Amniotic stem cell (primary cell): ENCODE measurements around the gene ZFTA.
"Not testable (repeated sequence)": the region's sequence is repeated elsewhere in the genome, so short reads cannot be mapped to it uniquely, and the experiment has no call there.

Experiments used
- DNase-seq: peaks from one replicate; lab custom pipeline; 2025; lab: John Stamatoyannopoulos, UW

ZFTA gene

DNA sequence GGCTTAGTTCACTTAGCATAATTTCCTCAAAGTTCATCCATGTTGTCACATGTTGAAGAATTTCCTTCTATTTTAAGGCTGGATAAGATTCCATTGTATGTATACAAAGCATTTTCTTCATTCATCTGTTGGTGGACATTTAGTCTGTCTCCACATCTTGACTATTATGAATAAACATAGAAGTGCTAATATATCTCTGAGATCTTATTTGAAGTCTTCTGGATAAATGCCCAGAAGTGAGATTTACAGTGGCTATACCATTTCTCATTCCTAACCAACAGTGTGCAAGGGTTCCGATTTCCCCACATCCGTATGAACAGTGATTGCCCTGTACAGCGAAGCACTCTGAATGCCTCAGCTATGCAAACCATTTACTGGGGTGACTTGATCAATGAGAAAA lies 6.6 kb upstream of the ZFTA start:
- DNase-seq: no peak

GRCh38 chr11:63771741-63772318 lies 3.3 kb upstream of the ZFTA start:
- DNase-seq: not testable (repeated sequence)

GRCh38 chr11:63770763-63771162 lies 2.2 kb upstream of the ZFTA start:
- no peak for DNase-seq

GRCh38 chr11:63769714-63770455 lies 1.3 kb upstream of the ZFTA start:
- DNase-seq: no peak

DNA sequence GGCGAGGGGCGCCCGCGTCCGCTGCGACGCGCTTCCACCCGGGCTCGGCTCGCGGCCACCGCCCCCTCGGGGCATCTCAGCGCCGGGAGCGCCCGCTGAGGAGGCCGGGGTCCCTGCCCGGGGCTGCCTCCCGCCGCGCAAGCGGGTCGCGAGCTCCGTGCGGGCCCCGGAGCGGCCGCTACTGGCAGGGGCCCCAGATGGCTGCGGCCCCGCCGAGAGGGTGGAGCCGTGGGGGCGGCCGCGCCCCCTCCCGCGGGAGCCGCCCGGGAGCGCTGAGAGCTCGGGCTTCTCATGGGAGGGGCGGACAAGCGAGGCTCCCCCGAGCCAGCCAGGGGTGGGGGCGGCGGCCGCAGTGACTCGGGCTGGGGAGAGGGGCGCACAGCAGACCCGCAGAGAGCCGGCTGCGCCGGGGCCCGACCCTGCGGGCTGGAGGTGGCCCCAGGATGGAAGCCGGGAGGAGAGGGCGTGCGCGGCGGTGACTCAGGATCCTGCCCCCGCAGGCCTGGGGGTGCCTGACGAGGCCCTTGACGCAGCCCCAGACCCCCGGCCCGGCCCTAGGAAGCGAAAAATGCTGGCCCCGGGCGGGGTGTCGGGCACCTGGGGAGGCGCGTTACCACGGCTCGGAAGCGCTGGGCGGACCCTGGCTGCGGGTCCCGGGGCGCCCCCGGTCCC lies 603 bp upstream of the ZFTA start:
- DNase-seq: no peak

GRCh38 chr11:63767565-63768236 lies 874 bp downstream of the ZFTA start:
- no peak for DNase-seq

DNA sequence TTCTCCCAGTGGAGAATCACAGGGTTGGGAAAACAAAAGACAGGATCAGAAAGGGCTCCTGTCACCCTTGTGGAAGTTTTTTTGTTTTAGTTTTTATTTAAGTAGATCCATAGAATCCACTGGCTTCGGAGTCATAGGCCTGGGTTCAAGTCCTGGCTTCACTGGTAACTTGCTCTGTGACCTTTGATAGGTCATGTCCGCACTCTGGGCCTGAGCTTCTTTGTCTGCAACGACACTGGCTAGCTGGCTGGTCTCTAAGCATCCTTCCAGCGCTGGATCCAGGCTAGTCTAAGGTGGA lies 1.4 kb downstream of the ZFTA start:
- DNase-seq: no peak

- no peak for DNase-seq
Measured at GRCh38 chr11:63766531-63767235, 1.9 kb downstream of the ZFTA start.

DNA sequence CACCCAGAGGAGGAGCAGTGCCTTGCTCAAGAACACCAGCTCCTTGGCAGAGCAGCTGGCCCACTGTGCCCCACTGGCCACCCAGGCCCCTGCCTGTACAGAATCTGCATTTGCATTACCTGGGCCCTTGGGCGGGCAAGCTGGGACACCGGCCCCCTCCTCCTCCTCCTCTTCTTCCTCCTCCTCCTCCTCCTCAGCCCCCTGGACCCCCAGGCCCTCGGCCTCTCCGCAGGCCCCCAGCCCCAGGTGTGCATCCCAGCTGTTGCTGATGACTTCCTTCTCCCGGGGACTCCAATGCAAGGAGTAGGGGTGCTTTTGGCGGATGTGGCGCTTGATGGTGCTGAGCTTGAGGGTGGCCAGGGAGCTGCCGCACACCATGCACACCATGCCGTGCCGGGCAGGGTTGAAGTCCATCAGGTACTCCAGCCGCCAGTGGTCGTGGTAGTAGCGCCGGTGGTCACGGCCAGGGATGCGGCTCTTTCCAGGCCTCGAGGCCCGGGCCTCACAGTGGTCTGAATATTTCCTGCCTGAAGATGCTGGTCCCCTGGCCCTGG lies 2.8 kb downstream of the ZFTA start:
- no peak for DNase-seq

- no peak for DNase-seq
Measured at GRCh38 chr11:63764679-63765647, 3.6 kb downstream of the ZFTA start.

- no peak for DNase-seq
Measured at GRCh38 chr11:63764340-63764678, 4.3 kb downstream of the ZFTA start.

DNA sequence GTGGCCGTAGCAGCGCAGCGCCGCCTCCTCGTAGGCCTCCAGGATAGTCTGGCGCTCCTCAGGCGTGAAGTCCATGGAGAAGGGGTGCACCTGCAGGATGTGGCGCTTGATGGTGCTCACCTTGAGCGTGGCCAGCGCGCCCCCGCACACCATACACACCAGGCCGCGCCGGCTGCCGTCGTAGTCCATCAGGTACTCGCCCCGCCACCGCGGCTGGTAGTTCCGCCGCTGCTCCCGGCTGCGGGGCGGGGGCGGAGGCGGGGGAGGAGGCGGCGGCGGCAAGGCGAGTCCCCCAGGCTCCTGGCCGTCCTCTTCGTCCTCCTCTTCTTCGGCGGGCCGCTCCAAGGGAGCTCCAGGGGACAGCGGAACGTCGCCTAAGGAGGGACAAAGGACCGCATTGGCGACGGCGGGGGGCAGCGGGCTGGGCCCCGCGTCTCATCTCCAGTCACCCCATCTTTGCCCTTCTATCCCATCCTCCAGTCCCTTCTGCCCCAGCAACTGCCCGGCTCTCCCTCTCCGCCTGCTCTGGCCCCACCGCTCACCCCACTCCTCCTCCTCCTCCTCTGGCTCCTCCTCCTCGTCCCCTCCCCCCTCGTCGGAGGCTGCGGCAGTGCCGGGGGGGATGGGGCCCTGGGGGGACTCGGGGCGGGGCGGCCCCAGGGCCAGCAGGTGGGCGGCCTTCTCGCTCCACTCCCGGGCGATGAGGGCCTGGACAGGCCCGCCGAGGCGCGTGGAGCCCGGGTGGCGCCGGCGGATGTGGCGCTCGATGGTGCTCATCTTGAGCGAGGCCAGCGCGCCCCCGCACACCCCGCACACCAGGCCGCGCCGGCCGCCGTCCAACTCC lies 4.9 kb downstream of the ZFTA start:
- DNase-seq: no peak

GRCh38 chr11:63762654-63763495 lies 5.7 kb downstream of the ZFTA start:
- no peak for DNase-seq

DNA sequence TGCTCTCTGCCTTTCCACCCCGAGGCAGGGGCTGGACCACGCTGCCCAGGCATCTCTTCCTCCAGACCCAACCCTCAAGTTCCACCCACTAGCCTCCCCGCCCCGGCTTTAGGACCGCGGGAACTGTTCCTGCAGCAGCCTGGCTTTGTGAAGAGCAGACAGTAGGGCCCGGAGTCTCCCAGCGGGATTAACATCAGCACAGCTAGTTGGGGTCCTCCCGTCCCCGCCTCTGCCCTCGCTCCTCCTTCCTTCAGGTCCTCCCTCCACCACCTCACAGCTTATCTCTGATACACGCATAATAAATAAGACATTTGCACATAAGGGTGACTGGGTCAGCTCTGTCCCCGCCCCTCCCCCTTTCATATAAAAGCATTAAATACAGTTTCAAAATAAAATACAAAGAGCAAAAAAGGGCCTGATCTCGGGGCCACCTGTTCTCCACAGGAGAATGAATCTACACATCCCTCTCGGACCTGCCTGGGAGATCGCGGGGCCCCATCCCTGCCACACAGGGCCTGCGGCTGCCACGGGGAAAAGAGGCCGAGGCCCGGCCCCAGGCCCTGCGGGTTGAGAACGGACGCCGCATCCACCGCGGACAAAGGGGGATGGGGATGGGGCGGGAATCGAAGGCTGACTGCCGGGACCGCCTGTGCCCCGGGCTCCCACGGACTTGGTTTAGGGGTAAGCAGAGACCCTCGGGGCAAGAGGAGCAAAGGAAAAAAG lies 6.5 kb downstream of the ZFTA start:
- DNase-seq: no peak

GRCh38 chr11:63761188-63761587 lies 7.4 kb downstream of the ZFTA start:
- no peak for DNase-seq

DNA sequence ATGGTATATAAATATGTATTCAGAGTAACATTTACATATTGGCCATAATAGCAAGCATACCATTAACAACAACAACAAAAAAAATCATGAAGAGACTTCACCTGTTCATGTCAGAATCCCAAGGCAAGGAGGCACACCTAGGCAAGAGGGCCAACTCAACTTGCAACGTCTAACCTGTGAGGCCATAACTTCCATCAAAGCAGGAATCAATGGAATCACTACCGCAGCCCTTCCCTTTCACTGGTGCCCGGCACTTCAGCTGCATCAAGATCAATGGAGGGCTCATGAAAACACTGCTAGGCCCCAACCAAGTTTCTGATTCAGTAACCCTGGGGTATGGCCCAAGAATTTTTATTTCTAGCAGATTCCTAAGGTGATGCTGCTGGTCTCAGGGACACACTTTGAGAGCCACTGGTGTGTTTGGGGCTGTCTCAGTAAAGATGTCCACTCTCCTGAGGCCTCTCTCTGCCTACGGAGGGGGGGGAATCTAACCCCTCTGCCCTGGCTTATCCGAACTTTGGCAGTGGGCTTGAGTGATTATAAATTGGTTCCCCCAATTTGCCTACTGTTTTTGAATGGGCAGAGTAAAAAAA lies 8.0 kb downstream of the ZFTA start:
- DNase-seq: no peak

DNA sequence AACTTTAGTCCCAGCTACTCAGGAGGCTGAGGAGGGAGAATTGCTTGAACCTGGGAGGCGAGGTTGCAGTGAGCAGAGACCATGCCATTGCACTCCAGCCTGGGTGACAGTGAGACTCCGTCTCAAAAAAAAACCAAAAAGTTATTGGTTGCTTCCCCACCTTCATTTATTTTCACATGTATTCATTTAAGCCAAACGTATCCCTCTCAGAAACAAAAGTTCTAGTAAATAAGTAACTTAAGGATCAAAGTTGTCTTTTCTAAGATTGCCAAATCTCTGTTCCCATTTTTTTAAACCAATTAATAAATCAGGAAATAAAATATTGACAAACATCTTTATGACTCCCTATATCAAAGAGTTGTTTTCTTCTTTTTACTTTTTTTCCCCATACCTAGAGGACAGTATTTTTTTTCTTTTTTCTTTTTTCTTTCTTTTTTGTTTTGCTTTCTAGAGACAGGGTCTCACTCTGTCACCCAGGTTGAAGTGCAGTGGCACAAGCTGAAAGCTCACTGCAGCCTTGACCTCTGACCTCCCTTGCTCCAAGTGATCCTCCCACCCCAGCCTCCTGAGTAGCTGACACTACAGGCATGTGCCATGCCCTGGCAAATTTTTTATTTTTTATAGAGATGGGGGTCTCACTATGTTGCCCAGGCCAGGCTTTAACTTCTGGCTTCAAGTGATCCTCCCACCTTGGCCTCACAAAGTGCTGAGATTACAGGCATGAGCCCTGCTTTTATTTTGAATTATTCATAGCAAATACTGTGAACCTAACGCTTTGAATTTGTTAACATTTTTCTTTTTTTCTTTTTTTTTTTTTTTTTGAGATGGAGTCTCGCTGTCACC lies 11.4 kb downstream of the ZFTA start:
- DNase-seq: no peak
